ENCODE results near the gene DYSF. TPM values are rescaled to one million over a fixed set of nuclear protein-coding genes. Genes with fewer than 3 reads are reported as not detected.

Gene DYSF
- total RNA-seq, 1 experiment from 2014 or later: 0.89 TPM

- no peaks in the 10 kb centered on the region for H3K9me2 ChIP-seq (ENCODE audit: insufficient read depth)
- no peaks in the 10 kb centered on the region for H3K27me3 ChIP-seq (ENCODE audit: insufficient read depth, low read length)
- no peaks in the 10 kb centered on the region for H4K20me1 ChIP-seq (ENCODE audit: insufficient read depth)
- TF ChIP-seq CBX3 (IDR thresholded peaks at IDR 0.05; ENCODE audit: low read depth) (no peak), ELF1 (IDR thresholded peaks at IDR 0.05; ENCODE audit: borderline replicate concordance, low read depth) (no peak), SRF (IDR thresholded peaks at IDR 0.05; ENCODE audit: low read depth) (no peak), FOSL1 (IDR thresholded peaks at IDR 0.05; ENCODE audit: low read depth) (no peak), POLR2A (IDR thresholded peaks at IDR 0.05; ENCODE audit: borderline replicate concordance, extremely low read depth, insufficient read depth, insufficient read length) (no peak), TCF7L2 (IDR thresholded peaks at IDR 0.05; ENCODE audit: borderline replicate concordance, extremely low read depth, insufficient read depth, insufficient read length) (no peak), EZH2phosphoT487 (IDR thresholded peaks at IDR 0.05; ENCODE audit: borderline replicate concordance) (no peak), YY1 (IDR thresholded peaks at IDR 0.05; ENCODE audit: extremely low read depth, insufficient replicate concordance, low read depth, low read length) (no peak), SIN3A (IDR thresholded peaks at IDR 0.05; ENCODE audit: low read depth) (no peak), POLR2AphosphoS5 (IDR thresholded peaks at IDR 0.05; ENCODE audit: low read depth, low read length) (no peak), ZBTB33 (IDR thresholded peaks at IDR 0.05; ENCODE audit: extremely low read depth, insufficient replicate concordance, low read length) (no peak)
- TF ChIP-seq, protein P1, sequence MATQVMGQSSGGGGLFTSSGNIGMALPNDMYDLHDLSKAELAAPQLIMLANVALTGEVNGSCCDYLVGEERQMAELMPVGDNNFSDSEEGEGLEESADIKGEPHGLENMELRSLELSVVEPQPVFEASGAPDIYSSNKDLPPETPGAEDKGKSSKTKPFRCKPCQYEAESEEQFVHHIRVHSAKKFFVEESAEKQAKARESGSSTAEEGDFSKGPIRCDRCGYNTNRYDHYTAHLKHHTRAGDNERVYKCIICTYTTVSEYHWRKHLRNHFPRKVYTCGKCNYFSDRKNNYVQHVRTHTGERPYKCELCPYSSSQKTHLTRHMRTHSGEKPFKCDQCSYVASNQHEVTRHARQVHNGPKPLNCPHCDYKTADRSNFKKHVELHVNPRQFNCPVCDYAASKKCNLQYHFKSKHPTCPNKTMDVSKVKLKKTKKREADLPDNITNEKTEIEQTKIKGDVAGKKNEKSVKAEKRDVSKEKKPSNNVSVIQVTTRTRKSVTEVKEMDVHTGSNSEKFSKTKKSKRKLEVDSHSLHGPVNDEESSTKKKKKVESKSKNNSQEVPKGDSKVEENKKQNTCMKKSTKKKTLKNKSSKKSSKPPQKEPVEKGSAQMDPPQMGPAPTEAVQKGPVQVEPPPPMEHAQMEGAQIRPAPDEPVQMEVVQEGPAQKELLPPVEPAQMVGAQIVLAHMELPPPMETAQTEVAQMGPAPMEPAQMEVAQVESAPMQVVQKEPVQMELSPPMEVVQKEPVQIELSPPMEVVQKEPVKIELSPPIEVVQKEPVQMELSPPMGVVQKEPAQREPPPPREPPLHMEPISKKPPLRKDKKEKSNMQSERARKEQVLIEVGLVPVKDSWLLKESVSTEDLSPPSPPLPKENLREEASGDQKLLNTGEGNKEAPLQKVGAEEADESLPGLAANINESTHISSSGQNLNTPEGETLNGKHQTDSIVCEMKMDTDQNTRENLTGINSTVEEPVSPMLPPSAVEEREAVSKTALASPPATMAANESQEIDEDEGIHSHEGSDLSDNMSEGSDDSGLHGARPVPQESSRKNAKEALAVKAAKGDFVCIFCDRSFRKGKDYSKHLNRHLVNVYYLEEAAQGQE (IDR thresholded peaks at IDR 0.05; ENCODE audit: low read depth): no peak
- TF ChIP-seq, protein P2, sequence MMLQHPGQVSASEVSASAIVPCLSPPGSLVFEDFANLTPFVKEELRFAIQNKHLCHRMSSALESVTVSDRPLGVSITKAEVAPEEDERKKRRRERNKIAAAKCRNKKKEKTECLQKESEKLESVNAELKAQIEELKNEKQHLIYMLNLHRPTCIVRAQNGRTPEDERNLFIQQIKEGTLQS (IDR thresholded peaks at IDR 0.05): no peak
- no peak overlapping the region for H3K4me2 ChIP-seq (ENCODE audit: low read length)
- RAD21 ChIA-PET (ENCODE audit: low non-redundant PET in 1 of 2, low total read pairs in 2 of 2, uncharacterized antibody in 2 of 2, unreplicated experiment in 2 of 2): no interaction called here
- POLR2A ChIA-PET: no interaction called here
- H3K36me3 ChIP-seq (ENCODE audit: control insufficient read depth in 1 of 2, insufficient read depth in 2 of 2, low read length in 2 of 2): no peaks in the 10 kb centered on the region
- no peaks in the 10 kb centered on the region for H3K4me1 ChIP-seq (ENCODE audit: control insufficient read depth in 1 of 2, insufficient read depth in 2 of 2, low read length in 2 of 2)
- no peak overlapping the region for H2AFZ ChIP-seq (ENCODE audit: low read depth, low read length, poor library complexity, severe bottlenecking)
- ATAC-seq (no peak), DNase-seq (ENCODE audit: low read depth, low spot score) (no peak)
- no peaks in the 10 kb centered on the region for H3K79me2 ChIP-seq (ENCODE audit: insufficient read depth, low read length)
- intact Hi-C loops (cut with micrococcal nuclease): no loop called here
- CTCF ChIA-PET: no interaction called here
- no peak overlapping the region for H3K9ac ChIP-seq (ENCODE audit: low read length)
- H3K4me3 ChIP-seq (replicated peaks in 1 of 2; ENCODE audit: low read depth in 1 of 2, low read length in 2 of 2): no peak overlapping the region
- H3K27ac ChIP-seq (ENCODE audit: low read depth, low read length): no peak overlapping the region
- no TSS peak for BruUV-seq (replicated peaks)
- no peaks in the 10 kb centered on the region for H3K9me3 ChIP-seq (ENCODE audit: control insufficient read depth in 1 of 2, insufficient read depth in 1 of 2, low read depth in 1 of 2, low read length in 2 of 2)
These were observed 181.2 kb downstream of the DYSF start for GRCh38 chr2:71634567-71634966.
